H9 (cell line): Measurements from ENCODE around the gene BPIFB4. TPM values are rescaled to one million over a fixed set of nuclear protein-coding genes. Genes with fewer than 3 reads are reported as not detected.
A peak's percentile ranks its signal among the peaks of the same experiment; 100 is the strongest.

ENCODE experiments used
- DNase-seq: peaks from one replicate; pipeline ENCODE4 v3.0.0-alpha.2; 2017
- H2AFZ ChIP-seq: one replicate; pipeline ENCODE4 v1.6.1; 2013; ENCODE audit warnings: mild to moderate bottlenecking, low read length, control low read depth, moderate library complexity
- H2AK5ac ChIP-seq: 2 replicates; pipeline ENCODE4 v1.6.1; 2013; ENCODE audit warnings: low read length, control low read depth, mixed read lengths; ENCODE audit not compliant: insufficient read length
- H2BK120ac ChIP-seq: one replicate; pipeline ENCODE4 v1.6.1; 2013; ENCODE audit warnings: low read depth, mild to moderate bottlenecking, low read length, control low read depth, inconsistent platforms; ENCODE audit not compliant: poor library complexity, severe bottlenecking
- H2BK12ac ChIP-seq: 2 replicates; pipeline ENCODE4 v1.6.1; 2013; ENCODE audit warnings: low read length, control low read depth, mixed read lengths, low read depth; ENCODE audit not compliant: insufficient read length
- H2BK15ac ChIP-seq: 2 replicates; pipeline ENCODE4 v1.6.1; 2013; ENCODE audit warnings: low read depth, low read length, control low read depth
- H2BK20ac ChIP-seq: one replicate; pipeline ENCODE4 v1.6.1; 2013; ENCODE audit warnings: low read depth, mild to moderate bottlenecking, low read length, control low read depth, inconsistent platforms; ENCODE audit not compliant: poor library complexity, severe bottlenecking
- H2BK5ac ChIP-seq: 2 replicates; pipeline ENCODE4 v1.6.1; 2013; ENCODE audit warnings: low read length, control low read depth, mixed read lengths; ENCODE audit not compliant: insufficient read length
- H3K14ac ChIP-seq: 2 replicates; pipeline ENCODE4 v1.6.1; 2013; ENCODE audit warnings: low read length, control low read depth; ENCODE audit not compliant: insufficient read depth
- H3K18ac ChIP-seq: 2 replicates; pipeline ENCODE4 v1.6.1; 2013; ENCODE audit warnings: low read depth, mild to moderate bottlenecking, mixed read lengths, low read length, control low read depth; ENCODE audit not compliant: insufficient read length
- H3K23ac ChIP-seq: 2 replicates; pipeline ENCODE4 v1.6.1; 2013; ENCODE audit warnings: low read length, control low read depth, mixed read lengths, low read depth; ENCODE audit not compliant: insufficient read length
- H3K23me2 ChIP-seq: 2 replicates; pipeline ENCODE4 v1.6.1; 2013; ENCODE audit warnings: low read depth, mild to moderate bottlenecking, mixed read lengths, low read length, control low read depth; ENCODE audit not compliant: insufficient read length, poor library complexity, severe bottlenecking
- H3K27ac ChIP-seq: 2 replicates; pipeline ENCODE4 v1.5.1; 2013; ENCODE audit warnings: low read length, control low read depth, mixed read lengths, low read depth; ENCODE audit not compliant: insufficient read length
- H3K27me3 ChIP-seq: 2 replicates; pipeline ENCODE4 v1.6.1; 2013; ENCODE audit warnings: low read length, control low read depth, inconsistent platforms; ENCODE audit not compliant: insufficient read depth
- H3K4ac ChIP-seq: 2 replicates; pipeline ENCODE4 v1.6.1; 2013; ENCODE audit warnings: low read depth, mild to moderate bottlenecking, control low read depth, inconsistent platforms, low read length, moderate library complexity
- H3K4me1 ChIP-seq: 2 replicates; pipeline ENCODE4 v1.6.1; 2013; ENCODE audit warnings: low read length, control low read depth, inconsistent platforms; ENCODE audit not compliant: insufficient read depth
- H3K4me2 ChIP-seq: 2 replicates; pipeline ENCODE4 v1.6.1; 2013; ENCODE audit warnings: low read length, control low read depth, mixed read lengths; ENCODE audit not compliant: insufficient read length, insufficient read depth
- H3K56ac ChIP-seq: 2 replicates; pipeline ENCODE4 v1.6.1; 2013; ENCODE audit warnings: low read depth, mild to moderate bottlenecking, mixed read lengths, low read length, control low read depth; ENCODE audit not compliant: insufficient read length
- H3K79me1 ChIP-seq: 2 replicates; pipeline ENCODE4 v1.6.1; 2013; ENCODE audit warnings: low read depth, mild to moderate bottlenecking, moderate library complexity, low read length, control low read depth, inconsistent platforms; ENCODE audit not compliant: insufficient read depth, poor library complexity, severe bottlenecking
- H3K79me2 ChIP-seq: 2 replicates; pipeline ENCODE4 v1.6.1; 2013; ENCODE audit warnings: low read length, control low read depth, inconsistent platforms; ENCODE audit not compliant: insufficient read depth
- H3K9ac ChIP-seq: 2 replicates; pipeline ENCODE4 v1.6.1; 2013; ENCODE audit warnings: low read length, control low read depth, mixed read lengths; ENCODE audit not compliant: insufficient read length; ENCODE audit errors: extremely low read depth
- H3K9me3 ChIP-seq: one replicate; pipeline ENCODE4 v1.6.1; 2013; ENCODE audit warnings: low read depth, low read length, inconsistent platforms; ENCODE audit not compliant: control insufficient read depth
- H3T11ph ChIP-seq: one replicate; pipeline ENCODE4 v1.6.1; 2013; ENCODE audit warnings: mild to moderate bottlenecking, low read length, control low read depth, inconsistent platforms
- H4K20me1 ChIP-seq: one replicate; pipeline ENCODE4 v1.6.1; 2013; ENCODE audit not compliant: control insufficient read depth, insufficient read length, insufficient read depth
- H4K5ac ChIP-seq: 2 replicates; pipeline ENCODE4 v1.6.1; 2013; ENCODE audit warnings: low read depth, mild to moderate bottlenecking, mixed read lengths, low read length, control low read depth; ENCODE audit not compliant: insufficient read length
- H4K8ac ChIP-seq: replicated peaks from 2 replicates; pipeline ENCODE4 v1.6.1; 2013; ENCODE audit warnings: low read length, control low read depth, mixed read lengths, low read depth; ENCODE audit not compliant: insufficient read length
- H4K91ac ChIP-seq: 2 replicates; pipeline ENCODE4 v1.6.1; 2013; ENCODE audit warnings: low read depth, mild to moderate bottlenecking, moderate library complexity, mixed read lengths, low read length, control low read depth; ENCODE audit not compliant: insufficient read length
- H3K27ac Mint-ChIP-seq, 3 experiments: 2 replicates in 2 of 3; 3 replicates in 1 of 3; pipeline ENCODE4 v1.8.0; 2020 to 2021; ENCODE audit warnings: mixed read lengths in 3 of 3, mild to moderate bottlenecking in 1 of 3, moderate library complexity in 1 of 3
- H3K27me3 Mint-ChIP-seq: 2 replicates; pipeline ENCODE4 v1.8.0; 2021; ENCODE audit warnings: low read depth, mild to moderate bottlenecking, moderate library complexity, mixed read lengths
- H3K36me3 Mint-ChIP-seq, 3 experiments: 2 replicates in 2 of 3; 3 replicates in 1 of 3; pipeline ENCODE4 v1.8.0; 2020 to 2021; ENCODE audit warnings: low read depth in 3 of 3, mixed read lengths in 3 of 3; ENCODE audit not compliant: insufficient read depth in 1 of 3
- H3K4me1 Mint-ChIP-seq, 2 experiments: 2 replicates each; pipeline ENCODE4 v1.8.0; 2020; ENCODE audit warnings: mixed read lengths in 2 of 2
- H3K4me3 Mint-ChIP-seq, 2 experiments: 2 replicates in 1 of 2; 3 replicates in 1 of 2; pipeline ENCODE4 v1.8.0; 2020 to 2021; ENCODE audit warnings: mild to moderate bottlenecking in 2 of 2, mixed read lengths in 2 of 2, moderate library complexity in 1 of 2
- H3K9me3 Mint-ChIP-seq, 2 experiments: 2 replicates in 1 of 2; 3 replicates in 1 of 2; pipeline ENCODE4 v1.8.0; 2020; ENCODE audit warnings: mild to moderate bottlenecking in 2 of 2, mixed read lengths in 2 of 2, moderate library complexity in 1 of 2
- WGBS: extraction: QIAGEN DNeasy Blood & Tissue Kit; methylation state at CpG from one replicate; pipeline ENCODE4 v1.1.7; 2013; ENCODE audit warnings: missing lambda C conversion rate, low lambda C conversion rate, mixed read lengths; ENCODE audit not compliant: insufficient read length; ENCODE audit errors: extremely low coverage; 5-methylcytosine and 5-hydroxymethylcytosine counted together
- total RNA-seq: library from RNA; stranded (reverse); gene quantifications from 2 replicates; pipeline ENCODE4 v1.2.1, GENCODE V29; 2021
- TF ChIP-seq, protein P1 (sequence below): fragments of 200-600 bp; sonication (generic); conservative IDR thresholded peaks from 3 replicates; pipeline ENCODE4 v1.8.0; 2021; ENCODE audit warnings: antibody characterized with exemption, mild to moderate bottlenecking

The BPIFB4 gene
- total RNA-seq, 1 experiment from 2014 or later, result not detected

DNA sequence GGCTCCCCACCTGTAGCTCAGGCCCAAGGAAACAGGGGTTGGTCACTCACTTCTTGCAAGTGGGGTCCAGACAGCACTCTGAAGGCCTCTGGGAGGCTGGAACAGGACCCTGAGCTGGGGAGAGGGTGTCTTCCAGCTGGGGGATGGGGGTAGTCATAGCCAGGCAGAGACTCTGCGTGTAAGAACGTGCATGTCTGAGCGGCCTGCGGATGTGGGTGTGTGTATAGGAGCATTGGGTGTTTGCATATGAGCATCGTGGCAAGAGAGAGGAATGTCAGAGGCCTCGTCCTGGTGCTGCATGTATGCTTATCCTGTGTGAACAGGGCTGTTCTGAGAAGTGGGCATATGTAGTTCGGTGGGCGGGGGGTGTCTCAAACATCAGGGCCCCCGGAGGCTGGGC is 13.7 kb upstream of the BPIFB4 start:
- Histone ChIP-seq H2BK12ac (no peak overlapping the region), H2BK120ac (no peak overlapping the region), H3K9ac (no peak overlapping the region), H3K9me3 (no peaks in the 10 kb centered on the region), H4K5ac (no peak overlapping the region), H3K14ac (no peak overlapping the region), H2AFZ (no peak overlapping the region), H3K79me1 (no peaks in the 10 kb centered on the region), H3K79me2 (no peaks in the 10 kb centered on the region), H3K56ac (no peak overlapping the region), H3K4ac (no peak overlapping the region), H2AK5ac (no peak overlapping the region), H2BK5ac (no peak overlapping the region), H3K4me2 (no peak overlapping the region), H3K4me1 (no peaks in the 10 kb centered on the region), H3K23me2 (no peaks in the 10 kb centered on the region), H2BK15ac (no peak overlapping the region), H3K18ac (no peak overlapping the region), H4K20me1 (no peaks in the 10 kb centered on the region), H2BK20ac (no peak overlapping the region), H3K23ac (no peak overlapping the region), H4K91ac (no peak overlapping the region), H3K27me3 (no peaks in the 10 kb centered on the region), H4K8ac (no peak overlapping the region), H3K27ac (no peak overlapping the region), H3T11ph (no peak overlapping the region)
- H3K4me1 Mint-ChIP-seq, result no peaks in the 10 kb centered on the region
- no peak overlapping the region for H3K4me3 Mint-ChIP-seq
- no peak for DNase-seq
- H3K27ac Mint-ChIP-seq, result peak overlapping the region in 1 of 3 experiments; percentile 21; a peak in 2 of 7 replicates
- no peaks in the 10 kb centered on the region; the same call in none of the 2 replicates for H3K27me3 Mint-ChIP-seq
- TF ChIP-seq, protein P1, sequence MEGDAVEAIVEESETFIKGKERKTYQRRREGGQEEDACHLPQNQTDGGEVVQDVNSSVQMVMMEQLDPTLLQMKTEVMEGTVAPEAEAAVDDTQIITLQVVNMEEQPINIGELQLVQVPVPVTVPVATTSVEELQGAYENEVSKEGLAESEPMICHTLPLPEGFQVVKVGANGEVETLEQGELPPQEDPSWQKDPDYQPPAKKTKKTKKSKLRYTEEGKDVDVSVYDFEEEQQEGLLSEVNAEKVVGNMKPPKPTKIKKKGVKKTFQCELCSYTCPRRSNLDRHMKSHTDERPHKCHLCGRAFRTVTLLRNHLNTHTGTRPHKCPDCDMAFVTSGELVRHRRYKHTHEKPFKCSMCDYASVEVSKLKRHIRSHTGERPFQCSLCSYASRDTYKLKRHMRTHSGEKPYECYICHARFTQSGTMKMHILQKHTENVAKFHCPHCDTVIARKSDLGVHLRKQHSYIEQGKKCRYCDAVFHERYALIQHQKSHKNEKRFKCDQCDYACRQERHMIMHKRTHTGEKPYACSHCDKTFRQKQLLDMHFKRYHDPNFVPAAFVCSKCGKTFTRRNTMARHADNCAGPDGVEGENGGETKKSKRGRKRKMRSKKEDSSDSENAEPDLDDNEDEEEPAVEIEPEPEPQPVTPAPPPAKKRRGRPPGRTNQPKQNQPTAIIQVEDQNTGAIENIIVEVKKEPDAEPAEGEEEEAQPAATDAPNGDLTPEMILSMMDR, result no peak
- H3K9me3 Mint-ChIP-seq, result no peaks in the 10 kb centered on the region
- no peaks in the 10 kb centered on the region for H3K36me3 Mint-ChIP-seq
- WGBS, result no CpG with 5 or more reads among the region's 9 CpGs
